ENCODE data around the gene MICOS13. TPM values are rescaled to one million over a fixed set of nuclear protein-coding genes. Genes with fewer than 3 reads are reported as not detected.

MICOS13 gene
- polyA plus RNA-seq, 1 of the 3 experiments (the other 2 are of a cell fraction), result 112 TPM

- TF ChIP-seq, protein P1, sequence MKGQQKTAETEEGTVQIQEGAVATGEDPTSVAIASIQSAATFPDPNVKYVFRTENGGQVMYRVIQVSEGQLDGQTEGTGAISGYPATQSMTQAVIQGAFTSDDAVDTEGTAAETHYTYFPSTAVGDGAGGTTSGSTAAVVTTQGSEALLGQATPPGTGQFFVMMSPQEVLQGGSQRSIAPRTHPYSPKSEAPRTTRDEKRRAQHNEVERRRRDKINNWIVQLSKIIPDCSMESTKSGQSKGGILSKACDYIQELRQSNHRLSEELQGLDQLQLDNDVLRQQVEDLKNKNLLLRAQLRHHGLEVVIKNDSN (IDR thresholded peaks at IDR 0.05; ENCODE audit: borderline replicate concordance, low read depth), result no peak
- no peak for TF ChIP-seq REST (IDR thresholded peaks at IDR 0.05; ENCODE audit: low read depth, low read length)
- no peak for TF ChIP-seq EP300 (IDR thresholded peaks at IDR 0.05; ENCODE audit: borderline replicate concordance in 1 of 2, low read depth in 1 of 2, low read length in 1 of 2)
- TF ChIP-seq FOXM1 (IDR thresholded peaks at IDR 0.05; ENCODE audit: low read depth), result no peak
- no peak for TF ChIP-seq TEAD4 (IDR thresholded peaks at IDR 0.05; ENCODE audit: borderline replicate concordance, insufficient read depth)
- no peak for TF ChIP-seq NRF1 (IDR thresholded peaks at IDR 0.05; ENCODE audit: low read depth, low read length)
- TF ChIP-seq CHD2 (IDR thresholded peaks at IDR 0.05; ENCODE audit: low read length, partially characterized antibody), result peak; percentile 60
Observed at GRCh38 chr19:5686647-5687359, 6.5 kb upstream of the MICOS13 start (continued).

- peaks cover 12% of the 10 kb centered on the region for H4K20me1 ChIP-seq (ENCODE audit: insufficient read depth)
- H3K79me2 ChIP-seq (ENCODE audit: insufficient read depth), result peaks cover 15% of the 10 kb centered on the region
- peaks cover 28% of the 10 kb centered on the region for H3F3A ChIP-seq (replicated peaks; ENCODE audit: insufficient read depth)
- H3K9me2 ChIP-seq, result no peaks in the 10 kb centered on the region
- H3K4me1 ChIP-seq (ENCODE audit: control insufficient read depth in 1 of 2, insufficient read depth in 2 of 2, low read depth in 1 of 2, low read length in 1 of 2), result peaks cover 0 to 15% of the 10 kb centered on the region in 2 experiments; a peak in 1 of 4 replicates
- H3K4me2 ChIP-seq, result peak overlapping the region; percentile 85; the same call in 1 of the 2 replicates
- no peak for DNase-seq
- 57% methylated on average over 6 of the region's 16 CpGs for WGBS (ENCODE audit: low lambda C conversion rate)
- no peak overlapping the region for H2AFZ ChIP-seq (ENCODE audit: low read depth)
- H3K9me3 ChIP-seq, result no peaks in the 10 kb centered on the region
- no peak overlapping the region for H3K9ac ChIP-seq
- TF ChIP-seq, protein P2, sequence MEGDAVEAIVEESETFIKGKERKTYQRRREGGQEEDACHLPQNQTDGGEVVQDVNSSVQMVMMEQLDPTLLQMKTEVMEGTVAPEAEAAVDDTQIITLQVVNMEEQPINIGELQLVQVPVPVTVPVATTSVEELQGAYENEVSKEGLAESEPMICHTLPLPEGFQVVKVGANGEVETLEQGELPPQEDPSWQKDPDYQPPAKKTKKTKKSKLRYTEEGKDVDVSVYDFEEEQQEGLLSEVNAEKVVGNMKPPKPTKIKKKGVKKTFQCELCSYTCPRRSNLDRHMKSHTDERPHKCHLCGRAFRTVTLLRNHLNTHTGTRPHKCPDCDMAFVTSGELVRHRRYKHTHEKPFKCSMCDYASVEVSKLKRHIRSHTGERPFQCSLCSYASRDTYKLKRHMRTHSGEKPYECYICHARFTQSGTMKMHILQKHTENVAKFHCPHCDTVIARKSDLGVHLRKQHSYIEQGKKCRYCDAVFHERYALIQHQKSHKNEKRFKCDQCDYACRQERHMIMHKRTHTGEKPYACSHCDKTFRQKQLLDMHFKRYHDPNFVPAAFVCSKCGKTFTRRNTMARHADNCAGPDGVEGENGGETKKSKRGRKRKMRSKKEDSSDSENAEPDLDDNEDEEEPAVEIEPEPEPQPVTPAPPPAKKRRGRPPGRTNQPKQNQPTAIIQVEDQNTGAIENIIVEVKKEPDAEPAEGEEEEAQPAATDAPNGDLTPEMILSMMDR (IDR thresholded peaks at IDR 0.05), result no peak
- TF ChIP-seq SMC3 (IDR thresholded peaks at IDR 0.05; ENCODE audit: low read depth, low read length), result no peak
- no peak for TF ChIP-seq GABPA (IDR thresholded peaks at IDR 0.05; ENCODE audit: low read depth)
- no peak for TF ChIP-seq YY1 (IDR thresholded peaks at IDR 0.05; ENCODE audit: low read depth)
- no peak for TF ChIP-seq POLR2AphosphoS5 (IDR thresholded peaks at IDR 0.05; ENCODE audit: low read depth, low read length)
- no peak for TF ChIP-seq CHD2 (IDR thresholded peaks at IDR 0.05; ENCODE audit: low read length, partially characterized antibody)
- no peak for TF ChIP-seq SIN3A (IDR thresholded peaks at IDR 0.05; ENCODE audit: borderline replicate concordance, low read depth, low read length)
- TF ChIP-seq FOSL2 (IDR thresholded peaks at IDR 0.05; ENCODE audit: borderline replicate concordance, low read depth), result no peak
- TF ChIP-seq MXI1 (IDR thresholded peaks at IDR 0.05; ENCODE audit: low read depth, low read length), result no peak
- no peak for TF ChIP-seq EP300 (IDR thresholded peaks at IDR 0.05; ENCODE audit: borderline replicate concordance in 1 of 2, low read depth in 1 of 2, low read length in 1 of 2)
- H3K27ac ChIP-seq (ENCODE audit: low read depth in 2 of 2, low read length in 1 of 2), result peak overlapping the region; percentile 52 to 72; a peak in 2 of 4 replicates
- H3K27me3 ChIP-seq (ENCODE audit: insufficient read depth), result no peaks in the 10 kb centered on the region
- no peaks in the 10 kb centered on the region for H3K36me3 ChIP-seq (replicated peaks in 1 of 2; ENCODE audit: control insufficient read depth in 1 of 2, insufficient read depth in 2 of 2, low read length in 1 of 2)
- POLR2A ChIA-PET, result no interaction called here
- peak overlapping the region in 1 of 2 experiments; percentile 55; a peak in 2 of 4 replicates for H3K4me3 ChIP-seq (ENCODE audit: low read depth in 2 of 2, low read length in 1 of 2)
- CTCF ChIA-PET, result interaction anchor here (0.7 to 1.9 kb wide), 4 partner anchors 10 to 118 kb away, joined by 3 to 9 read pairs (median 4); no protein-coding TSS in a partner anchor
Observed at GRCh38 chr19:5686326-5686646, 6.0 kb upstream of the MICOS13 start.

Measured in SK-N-SH (cell line).